B cell (primary cell): ENCODE measurements around the gene GTF3C5. TPM values are rescaled to one million over a fixed set of nuclear protein-coding genes. Genes with fewer than 3 reads are reported as not detected.

ENCODE experiments used
- ATAC-seq: fragments of 200-7000 bp; cut with Tn5 transposase; one replicate; pipeline ENCODE4 v1.10.0; 2021; ENCODE audit warnings: low read depth, mild to moderate bottlenecking, moderate number of reproducible peaks, moderate library complexity
- CTCF ChIA-PET: fragments of 350-600 bp; sonication (Branson Sonifier 250); formaldehyde crosslinking; loops from one replicate; lab custom pipeline; 2021; ENCODE audit warnings: antibody characterized with exemption, inconsistent platforms; lab: Charles Lee
- POLR2A ChIA-PET: fragments of 350-600 bp; sonication (Branson Sonifier 250); formaldehyde crosslinking; loops from one replicate; lab custom pipeline; 2021; ENCODE audit warnings: antibody characterized with exemption; lab: Charles Lee
- DNase-seq: peaks from one replicate; pipeline ENCODE4 v3.0.0; 2013
- H2AFZ ChIP-seq: 2 replicates; pipeline ENCODE4 v1.6.1; 2012; ENCODE audit warnings: mild to moderate bottlenecking, low read depth, low read length; ENCODE audit not compliant: insufficient read depth, poor library complexity, severe bottlenecking
- H3K27ac ChIP-seq, 2 donors: 1 replicate in 1 of 2; 2 replicates in 1 of 2; pipeline ENCODE4 v1.5.1; 2012 to 2013; ENCODE audit warnings: low read length in 2 of 2, mild to moderate bottlenecking in 2 of 2, moderate library complexity in 1 of 2
- H3K27me3 ChIP-seq, 4 experiments: fragments of 200-600 bp in 1 of 4; sonication (generic) in 1 of 4; replicated peaks in 1 of 4; 1 replicate in 2 of 4; 2 replicates in 2 of 4; pipeline versions ENCODE4 v1.6.1 to v1.7.0; 2013 to 2016; ENCODE audit warnings: low read length in 3 of 4, mild to moderate bottlenecking in 2 of 4, mixed read lengths in 1 of 4, moderate library complexity in 1 of 4; ENCODE audit not compliant: insufficient read depth in 4 of 4, control insufficient read depth in 3 of 4; ENCODE audit errors: control extremely low read depth in 1 of 4
- H3K36me3 ChIP-seq, 2 experiments: replicated peaks in 1 of 2; 1 replicate in 1 of 2; 2 replicates in 1 of 2; pipeline versions ENCODE4 v1.6.1 to v1.7.1; 2013; ENCODE audit warnings: low read length in 1 of 2; ENCODE audit not compliant: insufficient read depth in 2 of 2, control insufficient read depth in 1 of 2; ENCODE audit errors: control extremely low read depth in 1 of 2, extremely low read depth in 1 of 2
- H3K4me1 ChIP-seq, 2 donors: fragments of 200-600 bp in 1 of 2; sonication (generic) in 1 of 2; 1 replicate in 1 of 2; 2 replicates in 1 of 2; pipeline versions ENCODE4 v1.5.1 to v1.6.1; 2013 to 2017; ENCODE audit warnings: low read length in 2 of 2; ENCODE audit not compliant: control insufficient read depth in 2 of 2, insufficient read depth in 2 of 2
- H3K4me2 ChIP-seq: replicated peaks from 2 replicates; pipeline ENCODE3; 2012; ENCODE audit warnings: mild to moderate bottlenecking, low read depth, low read length; ENCODE audit not compliant: poor library complexity, severe bottlenecking
- H3K4me3 ChIP-seq, 5 experiments: fragments of 200-600 bp in 1 of 5; sonication (generic) in 1 of 5; 1 replicate in 3 of 5; 2 replicates in 2 of 5; pipeline versions ENCODE4 v1.5.1 to v1.7.0; 2011 to 2016; ENCODE audit warnings: low read length in 4 of 5, mild to moderate bottlenecking in 4 of 5, low read depth in 2 of 5, control low read depth in 1 of 5, moderate library complexity in 1 of 5; ENCODE audit not compliant: insufficient read depth in 1 of 5; ENCODE audit errors: control extremely low read depth in 1 of 5, extremely low read depth in 1 of 5
- H3K79me2 ChIP-seq: fragments of 200-600 bp; sonication (generic); one replicate; pipeline ENCODE4 v1.6.0; 2016; ENCODE audit warnings: low read length; ENCODE audit not compliant: control insufficient read depth, insufficient read depth
- H3K9ac ChIP-seq: fragments of 200-600 bp; sonication (generic); 2 replicates; pipeline ENCODE4 v1.6.1; 2017; ENCODE audit warnings: mild to moderate bottlenecking, low read length, moderate library complexity
- H3K9me3 ChIP-seq, 3 donors: one replicate each; pipeline versions ENCODE4 v1.6.1 to v1.7.1; 2013; ENCODE audit warnings: low read length in 2 of 3; ENCODE audit not compliant: control insufficient read depth in 2 of 3, insufficient read depth in 1 of 3; ENCODE audit errors: control extremely low read depth in 1 of 3
- H4K20me1 ChIP-seq: 2 replicates; pipeline ENCODE4 v1.6.0; 2012; ENCODE audit warnings: mild to moderate bottlenecking, low read length; ENCODE audit not compliant: insufficient read depth, control insufficient read depth, poor library complexity, severe bottlenecking
- H3K27ac Mint-ChIP-seq: one replicate; pipeline ENCODE4 v1.8.0; 2021; ENCODE audit warnings: mixed read lengths
- H3K27me3 Mint-ChIP-seq: one replicate; pipeline ENCODE4 v1.8.0; 2021; ENCODE audit warnings: mixed read lengths
- H3K4me1 Mint-ChIP-seq: one replicate; pipeline ENCODE4 v1.8.0; 2021; ENCODE audit warnings: mixed read lengths
- H3K4me3 Mint-ChIP-seq: one replicate; pipeline ENCODE4 v1.8.0; 2021; ENCODE audit warnings: mixed read lengths
- H3K9me3 Mint-ChIP-seq: one replicate; pipeline ENCODE4 v1.8.0; 2022; ENCODE audit warnings: mixed read lengths; ENCODE audit not compliant: insufficient read depth
- EZH2 ChIP-seq: IDR thresholded peaks from 2 replicates; pipeline ENCODE4 v1.6.1; 2012; ENCODE audit warnings: borderline replicate concordance, low read depth, mild to moderate bottlenecking, moderate library complexity, low read length; ENCODE audit not compliant: insufficient read depth, poor library complexity, severe bottlenecking
- WGBS: methylation state at CpG from one replicate; pipeline ENCODE4 v1.1.5; 2013; ENCODE audit warnings: missing lambda C conversion rate; ENCODE audit not compliant: insufficient coverage; 5-methylcytosine and 5-hydroxymethylcytosine counted together
- intact Hi-C: fragments of 100-400 bp; cut with micrococcal nuclease; formaldehyde crosslinking; loops from one replicate; pipeline ENCODE4 v1.10.0; 2022
- polyA plus RNA-seq: library from polyadenylated mRNA; depleted of rRNA; stranded (reverse); fragments of >200 nt; gene quantifications from 2 replicates; pipeline ENCODE4 v1.2.3, GENCODE V29; 2012
- total RNA-seq, 2 donors: library from RNA; stranded (reverse); fragments of 120-200 nt in 1 of 2; gene quantifications; 1 replicate in 1 of 2; 2 replicates in 1 of 2; pipeline versions ENCODE4 v1.2.3 to v1.2.4, GENCODE V29; 2013 to 2022
- TF ChIP-seq, protein P1 (sequence below): fragments of 200-600 bp; IDR thresholded peaks from one replicate; pipeline ENCODE4 v1.8.0; 2022; ENCODE audit warnings: antibody characterized with exemption, mild to moderate bottlenecking

The GTF3C5 gene
- total and polyA plus RNA-seq, 2 donors (not counting 1 experiment from before 2014, with no cell fraction given) = 80.5 to 91.2 TPM

- DNase-seq (no peak), ATAC-seq (no peak)
- no peaks in the 10 kb centered on the region for H3K79me2 ChIP-seq
- no peaks in the 10 kb centered on the region for H3K36me3 ChIP-seq
- no peaks in the 10 kb centered on the region for H3K9me3 ChIP-seq
- no peak overlapping the region for H3K4me3 Mint-ChIP-seq
- H2AFZ ChIP-seq = no peak overlapping the region
- no peaks in the 10 kb centered on the region for H3K4me1 Mint-ChIP-seq
- H3K27ac ChIP-seq = no peak overlapping the region
- no peak overlapping the region for H3K4me2 ChIP-seq
- no peaks in the 10 kb centered on the region for H4K20me1 ChIP-seq
- intact Hi-C loops = no loop called here
- H3K27ac Mint-ChIP-seq = no peak overlapping the region
- WGBS = 99% methylated on average over 9 of the region's 10 CpGs
- H3K4me3 ChIP-seq = no peak overlapping the region
- ChIA-PET CTCF (no interaction called here), POLR2A (no interaction called here)
- TF ChIP-seq, protein P1, sequence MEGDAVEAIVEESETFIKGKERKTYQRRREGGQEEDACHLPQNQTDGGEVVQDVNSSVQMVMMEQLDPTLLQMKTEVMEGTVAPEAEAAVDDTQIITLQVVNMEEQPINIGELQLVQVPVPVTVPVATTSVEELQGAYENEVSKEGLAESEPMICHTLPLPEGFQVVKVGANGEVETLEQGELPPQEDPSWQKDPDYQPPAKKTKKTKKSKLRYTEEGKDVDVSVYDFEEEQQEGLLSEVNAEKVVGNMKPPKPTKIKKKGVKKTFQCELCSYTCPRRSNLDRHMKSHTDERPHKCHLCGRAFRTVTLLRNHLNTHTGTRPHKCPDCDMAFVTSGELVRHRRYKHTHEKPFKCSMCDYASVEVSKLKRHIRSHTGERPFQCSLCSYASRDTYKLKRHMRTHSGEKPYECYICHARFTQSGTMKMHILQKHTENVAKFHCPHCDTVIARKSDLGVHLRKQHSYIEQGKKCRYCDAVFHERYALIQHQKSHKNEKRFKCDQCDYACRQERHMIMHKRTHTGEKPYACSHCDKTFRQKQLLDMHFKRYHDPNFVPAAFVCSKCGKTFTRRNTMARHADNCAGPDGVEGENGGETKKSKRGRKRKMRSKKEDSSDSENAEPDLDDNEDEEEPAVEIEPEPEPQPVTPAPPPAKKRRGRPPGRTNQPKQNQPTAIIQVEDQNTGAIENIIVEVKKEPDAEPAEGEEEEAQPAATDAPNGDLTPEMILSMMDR = no peak
- no peak for TF ChIP-seq EZH2
- no peaks in the 10 kb centered on the region for H3K27me3 Mint-ChIP-seq
- no peaks in the 10 kb centered on the region for H3K27me3 ChIP-seq
- no peaks in the 10 kb centered on the region for H3K4me1 ChIP-seq
- no peaks in the 10 kb centered on the region for H3K9me3 Mint-ChIP-seq
- no peak overlapping the region for H3K9ac ChIP-seq
These were observed 57.5 kb downstream of the GTF3C5 start for GRCh38 chr9:133088146-133088750.

DNA sequence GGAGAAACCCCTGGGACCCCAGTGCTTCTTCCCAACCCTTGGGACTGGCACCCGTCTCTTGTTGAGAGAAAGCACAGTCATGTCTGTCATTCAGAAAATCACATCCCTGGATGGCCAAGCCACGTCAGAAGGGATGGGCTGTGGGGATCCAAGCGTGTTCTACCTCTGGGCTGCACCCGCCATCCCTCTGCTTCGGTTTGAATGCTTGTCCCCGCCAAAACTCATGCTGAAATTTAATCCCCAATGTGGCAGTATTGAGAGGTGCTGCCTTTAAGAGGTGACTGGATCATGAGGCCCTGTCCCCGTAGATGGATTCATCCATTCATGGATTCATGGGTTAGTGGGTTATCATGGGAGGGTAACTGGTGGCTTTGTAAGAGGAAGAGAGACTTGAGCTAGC lies 58.0 kb downstream of the GTF3C5 start:
- DNase-seq (no peak), ATAC-seq (no peak)
- no peaks in the 10 kb centered on the region for H3K27me3 ChIP-seq
- no peaks in the 10 kb centered on the region for H3K36me3 ChIP-seq
- no peaks in the 10 kb centered on the region for H3K9me3 ChIP-seq
- POLR2A ChIA-PET = no interaction called here
- no peak overlapping the region for H3K27ac ChIP-seq
- no peak overlapping the region for H2AFZ ChIP-seq
- Mint-ChIP-seq H3K9me3 (no peaks in the 10 kb centered on the region), H3K27ac (no peak overlapping the region), H3K4me1 (no peaks in the 10 kb centered on the region), H3K27me3 (no peaks in the 10 kb centered on the region), H3K4me3 (no peak overlapping the region)
- H3K4me3 ChIP-seq = no peak overlapping the region
- no peak for TF ChIP-seq EZH2
- TF ChIP-seq, protein P1 = no peak
- H3K4me2 ChIP-seq = no peak overlapping the region
- H4K20me1 ChIP-seq = no peaks in the 10 kb centered on the region
- no peaks in the 10 kb centered on the region for H3K4me1 ChIP-seq
- no peaks in the 10 kb centered on the region for H3K79me2 ChIP-seq
- CTCF ChIA-PET = no interaction called here
- no peak overlapping the region for H3K9ac ChIP-seq
- intact Hi-C loops = no loop called here
- 82% methylated on average over 4 of the region's 7 CpGs for WGBS
